Kidney epithelial cell (primary cell): ENCODE results near the gene HIF1A. TPM values are rescaled to one million over a fixed set of nuclear protein-coding genes. Genes with fewer than 3 reads are reported as not detected.
"Not testable (repeated sequence)": the region's sequence is repeated elsewhere in the genome, so short reads cannot be mapped to it uniquely, and the experiment has no call there.

ENCODE experiments used
- DNase-seq: peaks from one replicate; pipeline ENCODE4 v3.0.0-alpha.2; 2010; ENCODE audit warnings: low read depth
- H3K27me3 ChIP-seq: 2 replicates; pipeline ENCODE4 v1.6.0; 2011; ENCODE audit warnings: low read length; ENCODE audit not compliant: control insufficient read depth, insufficient read depth
- H3K36me3 ChIP-seq: 2 replicates; pipeline ENCODE4 v1.5.1; 2011; ENCODE audit warnings: low read length; ENCODE audit not compliant: control insufficient read depth, insufficient read depth
- H3K4me3 ChIP-seq: 2 replicates; pipeline ENCODE4 v1.5.1; 2011; ENCODE audit warnings: low read depth, mild to moderate bottlenecking, control low read depth, low read length
- total RNA-seq: library from RNA; depleted of rRNA; stranded (reverse); fragments of >200 nt; gene quantifications from 2 replicates; pipeline ENCODE4 v1.2.3, GENCODE V29; 2015
- TF ChIP-seq, protein P1 (sequence below): IDR thresholded peaks from 2 replicates; pipeline ENCODE4 v1.5.1; 2011; ENCODE audit warnings: mild to moderate bottlenecking, moderate library complexity, low read length, control low read depth, inconsistent platforms; ENCODE audit not compliant: insufficient read depth, poor library complexity, severe bottlenecking

HIF1A gene
- total RNA-seq, 1 donor from 2014 or later: 307 TPM

DNA sequence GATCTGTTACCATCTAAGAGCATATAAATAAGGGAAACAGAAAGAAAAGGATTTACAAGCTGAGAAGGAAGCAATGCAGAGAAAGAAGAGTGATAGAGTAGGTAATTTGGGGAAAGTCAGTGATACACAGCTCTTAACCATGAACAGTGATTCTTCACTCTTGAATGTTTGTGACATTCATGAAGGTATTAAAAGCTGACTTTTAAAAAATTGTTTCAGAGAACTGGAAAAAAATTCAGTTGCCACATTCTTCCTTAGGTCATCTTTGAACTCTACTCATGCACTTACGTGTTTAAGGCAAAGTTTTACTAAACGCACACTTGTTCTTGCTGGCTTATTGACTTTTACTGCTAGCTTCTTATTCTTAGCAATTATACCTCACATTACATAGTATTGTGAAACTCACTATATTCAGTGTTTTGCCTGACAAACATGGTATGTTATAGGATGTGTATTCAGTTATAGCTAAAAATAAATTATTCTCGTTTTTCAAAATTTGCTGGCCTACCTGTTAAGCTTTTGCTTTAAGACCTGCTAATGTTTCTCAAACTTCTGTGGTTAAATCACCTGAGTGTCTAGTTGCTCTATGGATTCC, 10.9 kb downstream of the HIF1A start:
- TF ChIP-seq, protein P1, sequence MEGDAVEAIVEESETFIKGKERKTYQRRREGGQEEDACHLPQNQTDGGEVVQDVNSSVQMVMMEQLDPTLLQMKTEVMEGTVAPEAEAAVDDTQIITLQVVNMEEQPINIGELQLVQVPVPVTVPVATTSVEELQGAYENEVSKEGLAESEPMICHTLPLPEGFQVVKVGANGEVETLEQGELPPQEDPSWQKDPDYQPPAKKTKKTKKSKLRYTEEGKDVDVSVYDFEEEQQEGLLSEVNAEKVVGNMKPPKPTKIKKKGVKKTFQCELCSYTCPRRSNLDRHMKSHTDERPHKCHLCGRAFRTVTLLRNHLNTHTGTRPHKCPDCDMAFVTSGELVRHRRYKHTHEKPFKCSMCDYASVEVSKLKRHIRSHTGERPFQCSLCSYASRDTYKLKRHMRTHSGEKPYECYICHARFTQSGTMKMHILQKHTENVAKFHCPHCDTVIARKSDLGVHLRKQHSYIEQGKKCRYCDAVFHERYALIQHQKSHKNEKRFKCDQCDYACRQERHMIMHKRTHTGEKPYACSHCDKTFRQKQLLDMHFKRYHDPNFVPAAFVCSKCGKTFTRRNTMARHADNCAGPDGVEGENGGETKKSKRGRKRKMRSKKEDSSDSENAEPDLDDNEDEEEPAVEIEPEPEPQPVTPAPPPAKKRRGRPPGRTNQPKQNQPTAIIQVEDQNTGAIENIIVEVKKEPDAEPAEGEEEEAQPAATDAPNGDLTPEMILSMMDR: no peak
- peaks cover 1% of the 10 kb centered on the region for H3K36me3 ChIP-seq
- peak overlapping the region; percentile 22 for H3K4me3 ChIP-seq
- DNase-seq: no peak
- H3K27me3 ChIP-seq: no peaks in the 10 kb centered on the region

DNA sequence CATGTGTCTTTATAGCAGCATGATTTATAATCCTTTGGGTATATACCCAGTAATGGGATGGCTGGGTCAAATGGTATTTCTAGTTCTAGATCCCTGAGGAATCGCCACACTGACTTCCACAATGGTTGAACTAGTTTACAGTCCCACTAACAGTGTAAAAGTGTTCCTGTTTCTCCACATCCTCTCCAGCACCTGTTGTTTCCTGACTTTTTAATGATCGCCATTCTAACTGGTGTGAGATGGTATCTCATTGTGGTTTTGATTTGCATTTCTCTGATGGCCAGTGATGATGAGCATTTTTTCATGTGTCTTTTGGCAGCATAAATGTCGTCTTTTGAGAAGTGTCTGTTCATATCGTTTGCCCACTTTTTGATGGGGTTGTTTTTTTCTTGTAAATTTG, 12.5 kb downstream of the HIF1A start:
- not testable (repeated sequence) for H3K27me3 ChIP-seq, DNase-seq, H3K4me3 ChIP-seq

DNA sequence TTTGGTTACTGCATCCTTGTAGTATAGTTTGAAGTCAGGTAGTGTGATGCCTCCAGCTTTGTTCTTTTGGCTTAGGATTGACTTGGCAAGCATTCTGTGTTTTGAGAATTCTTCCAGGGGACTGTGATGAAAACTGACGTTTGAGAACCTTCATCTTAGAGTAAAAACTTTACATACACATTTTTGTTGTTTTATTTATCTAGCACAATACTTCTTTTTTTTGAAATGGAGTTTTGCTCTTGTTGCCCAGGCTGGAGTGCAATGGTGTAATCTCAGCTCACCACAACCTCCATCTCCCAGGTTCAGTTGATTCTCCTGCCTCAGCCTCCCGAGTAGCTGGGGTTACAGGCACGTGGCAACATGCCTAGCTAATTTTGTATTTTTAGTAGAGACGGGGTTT, 13.4 kb downstream of the HIF1A start:
- H3K4me3 ChIP-seq, H3K27me3 ChIP-seq, H3K36me3 ChIP-seq, DNase-seq: not testable (repeated sequence)

More for the DNA sequence above, 12.5 kb downstream of the HIF1A start:
- H3K36me3 ChIP-seq: not testable (repeated sequence)

DNA sequence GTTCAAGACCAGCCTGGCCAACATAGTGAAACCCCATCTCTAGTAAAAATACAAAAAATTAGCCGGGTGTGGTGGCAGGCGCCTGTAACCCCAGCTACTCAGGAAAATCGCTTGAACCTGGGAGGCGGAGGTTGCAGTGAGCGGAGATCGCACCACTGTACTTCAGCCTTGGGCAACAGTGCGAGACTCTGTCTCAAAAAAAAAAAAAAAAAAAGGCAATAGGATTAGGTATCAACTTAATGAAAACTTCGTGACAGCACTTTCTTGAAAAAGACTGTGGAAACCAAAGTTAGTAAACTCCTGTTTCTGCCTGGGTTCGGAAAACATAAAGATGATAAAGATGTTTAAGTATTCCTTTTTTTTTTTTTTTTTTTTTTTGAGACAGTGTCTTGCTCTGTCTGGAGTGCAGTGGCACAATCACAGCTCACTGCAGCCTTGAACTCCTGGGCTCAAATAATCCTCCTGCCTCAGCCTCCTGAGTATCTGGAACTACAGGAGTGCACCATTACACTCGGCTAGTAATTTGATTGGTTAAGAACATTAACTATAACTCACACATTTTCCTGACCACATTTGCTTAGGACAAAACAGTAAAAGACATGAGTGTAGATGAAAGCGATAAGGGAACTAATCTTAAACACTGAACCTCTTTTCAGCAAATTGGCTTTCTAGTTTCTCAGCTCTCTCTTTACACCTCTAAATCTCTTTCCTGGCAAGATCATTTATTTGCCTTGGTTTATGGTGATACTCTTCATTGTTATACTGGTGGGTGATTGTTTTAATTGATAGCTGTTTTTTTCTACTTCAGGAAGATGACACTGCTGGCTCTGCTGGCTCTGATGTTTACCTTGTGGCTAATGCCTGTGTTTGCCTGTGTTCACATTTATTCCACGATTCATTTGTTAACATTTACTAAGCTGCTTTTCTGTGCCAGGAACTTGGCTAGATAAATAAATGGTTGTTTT, 15.8 kb downstream of the HIF1A start:
- Histone ChIP-seq H3K4me3 (no peak overlapping the region), H3K27me3 (no peaks in the 10 kb centered on the region), H3K36me3 (no peaks in the 10 kb centered on the region)
- DNase-seq: no peak
- TF ChIP-seq, protein P1: no peak

DNA sequence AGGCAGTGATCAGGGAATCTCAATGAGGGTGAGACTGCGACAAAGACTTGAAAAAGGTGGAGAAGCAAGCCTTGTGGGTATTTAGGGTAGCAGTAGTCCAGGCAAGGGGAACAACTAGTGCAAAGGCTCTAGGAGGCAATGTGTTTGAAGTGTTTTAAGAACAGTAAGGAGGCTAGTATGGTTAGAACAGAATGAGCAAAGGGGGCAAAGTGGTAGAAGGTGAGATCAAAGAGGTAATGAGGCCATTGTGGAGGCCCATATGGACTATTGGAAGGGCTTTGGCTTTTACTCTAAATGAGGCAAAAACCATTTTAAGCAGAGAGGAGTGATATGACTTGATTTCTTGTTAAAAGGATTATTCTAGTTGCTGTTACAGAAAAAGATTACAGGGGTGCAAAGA, 16.8 kb downstream of the HIF1A start:
- TF ChIP-seq, protein P1: no peak
- Histone ChIP-seq H3K4me3 (peak overlapping the region; percentile 13), H3K36me3 (no peaks in the 10 kb centered on the region), H3K27me3 (no peaks in the 10 kb centered on the region)
- no peak for DNase-seq

DNA sequence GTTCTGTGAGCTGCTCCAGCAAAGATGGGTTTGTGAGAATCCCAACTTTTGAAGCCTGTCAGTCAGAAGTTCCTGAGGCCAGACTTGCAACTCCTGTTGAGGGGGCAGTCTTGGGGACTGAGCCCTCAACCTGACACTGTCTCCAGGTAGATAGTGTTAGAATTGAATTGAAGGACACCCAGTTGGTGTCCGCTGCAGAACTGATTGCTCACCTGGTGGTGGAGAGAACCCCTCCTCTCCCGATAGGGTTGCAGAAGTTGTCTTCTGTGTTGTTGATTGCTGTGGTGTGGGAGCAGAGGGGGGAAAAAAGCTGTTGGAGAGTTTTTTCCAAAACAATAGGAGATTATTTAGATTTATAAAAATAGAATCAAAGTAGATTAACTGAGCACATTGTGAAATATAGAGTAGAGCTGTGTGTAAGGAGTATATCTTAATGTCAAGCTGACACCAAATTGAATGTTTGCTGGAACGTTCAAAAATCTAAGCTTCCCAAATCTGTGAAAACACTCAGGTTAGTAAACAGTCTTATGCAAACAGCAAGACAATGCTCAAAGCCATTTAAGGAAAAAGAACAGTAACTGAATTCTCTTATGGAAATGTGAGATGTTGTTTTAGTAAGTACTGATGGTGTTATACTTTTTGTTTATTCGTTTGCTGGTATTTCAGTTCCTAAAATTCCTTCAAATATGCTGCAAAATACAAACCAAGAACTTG, 18.6 kb downstream of the HIF1A start:
- Histone ChIP-seq H3K36me3 (no peaks in the 10 kb centered on the region), H3K4me3 (peak overlapping the region; percentile 10), H3K27me3 (no peaks in the 10 kb centered on the region)
- DNase-seq: no peak
- TF ChIP-seq, protein P1: no peak
